SJSA1 (cell line): Measurements from ENCODE around the gene CIAO3. TPM values are rescaled to one million over a fixed set of nuclear protein-coding genes. Genes with fewer than 3 reads are reported as not detected.

Source experiments
- DNase-seq, 2 experiments: peaks; one replicate each; pipeline ENCODE4 v3.0.0-alpha.2; 2015 to 2020; ENCODE audit warnings: low spot score in 2 of 2, low read depth in 1 of 2
- H3K27ac ChIP-seq: fragments of 250-450 bp; sonication (Bioruptor Pico); 2 replicates; pipeline ENCODE4 v1.5.1; 2020; ENCODE audit warnings: mild to moderate bottlenecking, moderate library complexity
- H3K27me3 ChIP-seq: fragments of 250-450 bp; sonication (Bioruptor Pico); replicated peaks from 2 replicates; pipeline ENCODE4 v1.5.1; 2020; ENCODE audit warnings: mild to moderate bottlenecking, moderate library complexity
- H3K36me3 ChIP-seq: fragments of 250-450 bp; sonication (Bioruptor Pico); 2 replicates; pipeline ENCODE4 v1.5.1; 2020; ENCODE audit warnings: mild to moderate bottlenecking
- H3K4me1 ChIP-seq: fragments of 250-450 bp; sonication (Bioruptor Pico); replicated peaks from 2 replicates; pipeline ENCODE4 v1.6.1; 2021; ENCODE audit warnings: mild to moderate bottlenecking
- H3K4me3 ChIP-seq: fragments of 250-450 bp; sonication (Bioruptor Pico); 2 replicates; pipeline ENCODE4 v1.5.1; 2020; ENCODE audit warnings: mild to moderate bottlenecking
- H3K9me3 ChIP-seq: fragments of 250-450 bp; sonication (Bioruptor Pico); replicated peaks from 2 replicates; pipeline ENCODE4 v1.5.1; 2020; ENCODE audit warnings: mild to moderate bottlenecking
- total RNA-seq: library from RNA; depleted of rRNA; stranded (reverse); fragments of >200 nt; shearing (Covaris generic); gene quantifications from 2 replicates; pipeline ENCODE4 v1.2.3, GENCODE V29; 2014

Gene CIAO3
- total RNA-seq, 1 experiment from 2014 or later, result 27.4 TPM

GRCh38 chr16:724188-725040 is 16.4 kb downstream of the CIAO3 start:
- 0 out of 2 replicates have a peak, but pooled peaks cover 5% of the 10 kb centered on the region for H3K9me3 ChIP-seq
- H3K27ac ChIP-seq, result no peak overlapping the region
- peaks cover 24% of the 10 kb centered on the region for H3K27me3 ChIP-seq
- H3K4me3 ChIP-seq, result no peak overlapping the region
- H3K36me3 ChIP-seq, result peaks cover 17% of the 10 kb centered on the region
- peaks cover 45% of the 10 kb centered on the region for H3K4me1 ChIP-seq
- DNase-seq, result no peak

DNA sequence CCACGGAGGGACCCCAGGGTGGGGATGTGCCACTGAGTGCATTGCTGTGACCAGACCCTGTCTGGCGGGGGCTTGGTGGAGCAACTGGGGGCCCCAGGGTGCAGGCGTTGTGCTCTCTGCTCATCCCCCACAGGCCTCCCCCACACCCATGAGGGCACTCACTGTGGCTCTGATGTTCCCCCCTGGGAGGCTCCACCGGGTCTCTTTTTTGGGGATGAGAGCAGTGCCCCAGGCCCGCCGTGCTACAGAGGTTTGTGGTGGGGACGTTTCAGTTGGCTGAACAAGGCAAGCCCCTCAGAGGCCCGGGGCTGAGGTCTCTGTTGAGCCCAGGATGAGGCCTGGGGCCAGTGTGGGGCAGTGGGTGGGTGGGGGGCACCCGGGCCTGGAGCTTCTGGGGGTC is 17.1 kb downstream of the CIAO3 start:
- H3K4me3 ChIP-seq, result no peak overlapping the region
- DNase-seq, result no peak
- peaks cover 50% of the 10 kb centered on the region for H3K4me1 ChIP-seq
- peaks cover 24% of the 10 kb centered on the region for H3K27me3 ChIP-seq
- peaks cover 17% of the 10 kb centered on the region for H3K36me3 ChIP-seq
- H3K27ac ChIP-seq, result no peak overlapping the region
- H3K9me3 ChIP-seq, result 0 out of 2 replicates have a peak, but pooled peaks cover 5% of the 10 kb centered on the region

GRCh38 chr16:722835-723633 is 17.8 kb downstream of the CIAO3 start:
- Histone ChIP-seq H3K27me3 (peaks cover 21% of the 10 kb centered on the region), H3K9me3 (0 out of 2 replicates have a peak, but pooled peaks cover 5% of the 10 kb centered on the region), H3K4me1 (peaks cover 43% of the 10 kb centered on the region), H3K27ac (no peak overlapping the region), H3K4me3 (no peak overlapping the region), H3K36me3 (peaks cover 17% of the 10 kb centered on the region)
- no peak for DNase-seq

DNA sequence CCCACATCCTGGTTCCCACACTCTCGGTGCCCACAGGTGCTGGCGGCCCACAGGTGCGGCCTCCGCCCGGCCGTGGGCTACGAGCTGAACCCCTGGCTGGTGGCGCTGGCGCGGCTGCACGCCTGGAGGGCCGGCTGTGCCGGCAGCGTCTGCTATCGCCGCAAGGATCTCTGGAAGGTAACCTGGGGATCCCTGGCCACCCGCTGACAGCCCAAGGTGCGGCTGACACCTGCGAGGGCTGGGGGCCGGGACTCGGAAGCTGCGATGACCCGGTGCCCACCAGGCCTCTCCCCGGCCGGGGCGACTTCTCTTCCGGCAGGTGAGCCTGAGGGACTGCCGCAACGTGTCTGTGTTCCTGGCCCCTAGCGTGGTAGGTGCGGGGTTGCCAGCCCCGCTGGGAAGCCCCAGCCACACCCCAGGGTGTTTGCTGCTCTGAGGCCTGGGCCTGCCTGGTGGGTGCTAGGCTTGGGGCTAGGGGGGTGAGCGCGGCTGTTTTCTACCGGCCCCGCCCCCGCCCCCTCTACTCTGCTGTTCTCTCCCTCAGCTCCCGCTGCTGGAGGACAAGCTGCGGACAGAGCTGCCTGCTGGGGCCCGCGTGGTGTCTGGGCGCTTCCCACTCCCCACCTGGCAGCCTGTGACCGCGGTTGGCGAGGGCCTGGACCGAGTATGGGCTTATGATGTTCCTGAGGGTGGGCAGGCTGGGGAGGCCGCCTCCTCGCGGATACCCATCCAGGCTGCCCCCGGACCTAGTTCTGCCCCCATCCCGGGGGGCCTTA is 18.8 kb downstream of the CIAO3 start:
- peak overlapping the region; percentile 89 for H3K4me3 ChIP-seq
- H3K9me3 ChIP-seq, result 0 out of 2 replicates have a peak, but pooled peaks cover 5% of the 10 kb centered on the region
- peaks cover 34% of the 10 kb centered on the region for H3K4me1 ChIP-seq
- peaks cover 14% of the 10 kb centered on the region for H3K27me3 ChIP-seq
- peaks cover 17% of the 10 kb centered on the region for H3K36me3 ChIP-seq
- DNase-seq, result no peak
- no peak overlapping the region for H3K27ac ChIP-seq

- Histone ChIP-seq H3K27ac (peak within 1 kb of the TSS; percentile 40), H3K27me3 (peaks cover 9% of the 10 kb centered on the region; the same call in 1 of the 2 replicates), H3K4me1 (peaks cover 34% of the 10 kb centered on the region), H3K36me3 (peaks cover 17% of the 10 kb centered on the region), H3K9me3 (0 out of 2 replicates have a peak, but pooled peaks cover 5% of the 10 kb centered on the region), H3K4me3 (peak within 1 kb of the TSS; percentile 89)
- peak; percentile 75 to 89 for DNase-seq
These were observed 19.6 kb downstream of the CIAO3 start, which contains the start of gene ANTKMT for GRCh38 chr16:720990-721764. TSS of gene ANTKMT (plus strand) at chr16:721146. CDS start at chr16:721275, 129 bp downstream.

DNA sequence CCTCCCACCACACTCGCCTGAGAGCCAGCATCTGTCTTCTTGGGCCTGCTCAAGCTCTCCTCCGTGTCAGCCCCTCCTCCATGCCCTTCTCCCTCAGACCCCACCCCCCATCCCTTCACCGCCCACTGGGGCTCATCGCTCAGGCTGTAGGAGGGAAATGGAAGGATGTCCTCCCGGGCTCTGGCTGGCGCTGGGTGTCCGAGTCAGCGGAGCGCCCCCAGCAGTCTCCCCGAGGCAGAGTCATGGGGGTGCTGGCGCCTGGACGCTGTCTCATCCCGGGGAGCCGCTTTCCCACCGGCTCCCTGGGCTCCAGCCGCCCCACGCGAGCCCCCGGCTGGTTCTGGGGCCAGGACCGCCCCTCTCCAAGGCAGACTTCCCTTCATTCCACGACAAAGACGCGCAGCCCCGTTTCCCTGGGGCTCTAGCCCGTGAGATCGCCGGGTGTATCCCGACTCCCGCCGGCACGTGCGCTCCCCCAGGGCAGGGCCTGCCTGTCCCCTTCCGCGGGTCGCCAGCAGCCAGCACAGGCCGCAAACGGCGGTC is 20.3 kb downstream of the CIAO3 start:
- H3K4me1 ChIP-seq, result peaks cover 41% of the 10 kb centered on the region
- peak in 1 of 2 experiments; percentile 70 for DNase-seq
- H3K27ac ChIP-seq, result peak overlapping the region; percentile 40
- peak overlapping the region; percentile 89 for H3K4me3 ChIP-seq
- peaks cover 17% of the 10 kb centered on the region for H3K36me3 ChIP-seq
- H3K27me3 ChIP-seq, result peaks cover 4% of the 10 kb centered on the region; the same call in 1 of the 2 replicates
- H3K9me3 ChIP-seq, result 0 out of 2 replicates have a peak, but pooled peaks cover 5% of the 10 kb centered on the region

GRCh38 chr16:719815-720446 is 20.9 kb downstream of the CIAO3 start:
- Histone ChIP-seq H3K4me1 (peaks cover 45% of the 10 kb centered on the region), H3K36me3 (peaks cover 20% of the 10 kb centered on the region), H3K27ac (no peak overlapping the region), H3K4me3 (peak overlapping the region; percentile 89), H3K9me3 (peaks cover 8% of the 10 kb centered on the region; the same call in 1 of the 2 replicates), H3K27me3 (no peaks in the 10 kb centered on the region; the same call in 1 of the 2 replicates)
- DNase-seq, result no peak

- Histone ChIP-seq H3K27ac (no peak overlapping the region), H3K4me3 (no peak overlapping the region), H3K4me1 (peaks cover 54% of the 10 kb centered on the region), H3K27me3 (no peaks in the 10 kb centered on the region; the same call in 1 of the 2 replicates), H3K36me3 (peaks cover 20% of the 10 kb centered on the region), H3K9me3 (peaks cover 8% of the 10 kb centered on the region; the same call in 1 of the 2 replicates)
- DNase-seq, result no peak
These were observed 21.9 kb downstream of the CIAO3 start for GRCh38 chr16:718922-719321.

DNA sequence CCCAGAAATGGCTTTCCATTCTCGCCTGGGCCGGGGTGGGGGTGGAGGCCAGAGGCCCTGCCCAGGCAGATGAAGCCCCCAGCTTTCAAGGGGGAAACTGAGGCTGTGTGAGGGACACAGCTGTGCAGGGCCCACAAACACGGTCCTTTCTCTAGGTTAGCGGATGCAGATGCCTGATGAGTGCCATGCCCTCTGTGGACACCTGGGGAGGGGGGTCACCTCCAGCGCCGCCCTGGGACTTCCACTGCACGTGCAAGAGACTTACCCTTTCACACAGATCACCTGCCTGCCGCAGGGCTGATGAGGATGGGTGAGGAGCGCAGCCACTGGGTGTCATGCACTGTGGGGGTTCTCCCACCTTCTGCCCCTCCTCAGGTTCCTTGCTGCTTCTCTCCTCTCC is 22.4 kb downstream of the CIAO3 start:
- Histone ChIP-seq H3K27ac (no peak overlapping the region), H3K4me1 (peaks cover 54% of the 10 kb centered on the region), H3K27me3 (no peaks in the 10 kb centered on the region; the same call in 1 of the 2 replicates), H3K9me3 (peaks cover 8% of the 10 kb centered on the region; the same call in 1 of the 2 replicates), H3K4me3 (no peak overlapping the region), H3K36me3 (peaks cover 20% of the 10 kb centered on the region)
- no peak for DNase-seq

DNA sequence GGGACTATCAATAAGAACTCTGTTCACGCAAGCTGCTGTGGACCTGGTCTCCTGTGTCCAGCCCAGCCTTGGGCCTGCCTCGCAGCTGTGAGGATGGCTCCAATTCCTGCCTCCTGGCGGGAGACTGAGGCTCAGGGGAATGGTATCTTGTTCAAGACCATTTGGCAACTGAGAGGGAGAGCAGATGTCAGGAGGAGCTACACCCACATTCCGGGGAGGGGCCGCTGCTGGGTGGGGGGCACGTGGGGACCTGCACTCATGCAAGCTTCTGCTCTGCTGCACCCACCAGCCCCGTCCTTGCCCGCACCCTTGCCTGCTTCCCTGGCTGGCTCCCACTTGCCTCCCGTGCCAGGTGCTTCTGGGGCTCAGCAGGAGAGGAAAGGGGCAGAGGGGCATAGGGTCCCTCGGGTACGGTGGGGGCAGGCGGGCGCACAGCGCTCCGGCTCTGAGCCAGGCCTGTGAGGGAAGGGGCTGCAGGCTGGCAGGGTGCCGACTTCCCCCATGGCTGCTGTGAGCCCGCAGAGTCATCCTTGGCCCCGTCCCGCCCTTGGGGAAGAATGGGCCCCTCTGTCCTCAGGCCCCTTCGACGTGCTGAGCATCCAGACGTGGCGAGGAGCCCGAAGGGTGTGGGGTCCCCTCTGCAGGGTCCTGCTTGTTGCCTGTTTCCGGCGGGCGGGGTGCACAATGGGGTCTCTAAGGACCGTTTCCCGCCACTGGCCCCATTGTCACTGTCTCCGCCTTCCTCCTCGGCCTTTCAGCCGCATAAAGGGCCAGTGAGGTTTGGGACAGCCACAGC is 23.1 kb downstream of the CIAO3 start:
- H3K27ac ChIP-seq, result no peak overlapping the region
- no peak overlapping the region for H3K4me3 ChIP-seq
- no peaks in the 10 kb centered on the region; the same call in 1 of the 2 replicates for H3K27me3 ChIP-seq
- H3K4me1 ChIP-seq, result peaks cover 54% of the 10 kb centered on the region
- peaks cover 17% of the 10 kb centered on the region for H3K36me3 ChIP-seq
- peaks cover 8% of the 10 kb centered on the region; the same call in 1 of the 2 replicates for H3K9me3 ChIP-seq
- no peak for DNase-seq

DNA sequence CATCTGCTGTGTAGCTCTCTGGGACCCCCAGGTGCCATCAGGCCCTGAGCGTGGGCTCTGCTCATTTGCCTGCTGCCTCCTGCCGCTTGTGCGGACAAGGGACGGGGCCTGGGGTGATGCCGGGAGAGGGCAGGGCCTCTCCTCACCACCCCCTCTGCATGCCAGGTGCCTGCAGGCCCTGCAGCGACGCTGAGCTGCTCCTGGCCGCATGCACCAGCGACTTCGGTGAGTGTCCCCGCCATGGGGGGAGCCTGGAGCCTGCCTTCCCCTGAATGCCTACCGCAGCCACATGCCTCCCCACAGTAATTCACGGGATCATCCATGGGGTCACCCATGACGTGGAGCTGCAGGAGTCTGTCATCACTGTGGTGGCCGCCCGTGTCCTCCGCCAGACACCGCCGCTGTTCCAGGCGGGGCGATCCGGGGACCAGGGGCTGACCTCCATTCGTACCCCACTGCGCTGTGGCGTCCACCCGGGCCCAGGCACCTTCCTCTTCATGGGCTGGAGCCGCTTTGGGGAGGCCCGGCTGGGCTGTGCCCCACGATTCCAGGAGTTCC is 23.9 kb downstream of the CIAO3 start:
- H3K4me3 ChIP-seq, result no peak overlapping the region
- H3K4me1 ChIP-seq, result peaks cover 56% of the 10 kb centered on the region
- H3K27ac ChIP-seq, result no peak overlapping the region
- H3K9me3 ChIP-seq, result peaks cover 8% of the 10 kb centered on the region; the same call in 1 of the 2 replicates
- no peaks in the 10 kb centered on the region; the same call in 1 of the 2 replicates for H3K27me3 ChIP-seq
- DNase-seq, result no peak
- peaks cover 13% of the 10 kb centered on the region for H3K36me3 ChIP-seq
